GM23248 (cell line): ENCODE data around the gene STAT4. TPM values are rescaled to one million over a fixed set of nuclear protein-coding genes. Genes with fewer than 3 reads are reported as not detected.

Source experiments
- DNase-seq: peaks from one replicate; pipeline ENCODE4 v3.0.0-alpha.2; 2015
- H2AFZ ChIP-seq: fragments of 200-600 bp; sonication (generic); 2 replicates; pipeline ENCODE4 v1.6.1; 2016; ENCODE audit warnings: antibody characterized with exemption
- H3F3A ChIP-seq: fragments of 200-600 bp; sonication (generic); 2 replicates; pipeline ENCODE4 v1.6.1; 2016; ENCODE audit warnings: mild to moderate bottlenecking, antibody characterized with exemption, mixed run types; ENCODE audit not compliant: insufficient read depth
- H3K27ac ChIP-seq: fragments of 200-600 bp; sonication (generic); 2 replicates; pipeline ENCODE4 v1.5.1; 2016; ENCODE audit warnings: mild to moderate bottlenecking
- H3K27me3 ChIP-seq: fragments of 200-600 bp; sonication (generic); replicated peaks from 2 replicates; pipeline ENCODE4 v1.6.1; 2016; ENCODE audit warnings: mild to moderate bottlenecking; ENCODE audit not compliant: insufficient read depth
- H3K36me3 ChIP-seq: fragments of 200-600 bp; sonication (generic); 2 replicates; pipeline ENCODE4 v1.6.1; 2016; ENCODE audit warnings: low read depth, mild to moderate bottlenecking
- H3K4me1 ChIP-seq: fragments of 200-600 bp; sonication (generic); 2 replicates; pipeline ENCODE4 v1.6.1; 2016; ENCODE audit warnings: mild to moderate bottlenecking; ENCODE audit not compliant: insufficient read depth
- H3K4me2 ChIP-seq: fragments of 200-600 bp; sonication (generic); one replicate; pipeline ENCODE4 v1.6.1; 2016; ENCODE audit warnings: mild to moderate bottlenecking; ENCODE audit not compliant: unreplicated experiment
- H3K4me3 ChIP-seq: fragments of 200-600 bp; sonication (generic); 2 replicates; pipeline ENCODE4 v1.5.1; 2016; ENCODE audit warnings: mild to moderate bottlenecking
- H3K79me2 ChIP-seq: fragments of 200-600 bp; sonication (generic); 2 replicates; pipeline ENCODE4 v1.6.1; 2016; ENCODE audit warnings: mild to moderate bottlenecking; ENCODE audit not compliant: insufficient read depth
- H3K9ac ChIP-seq: fragments of 200-600 bp; sonication (generic); 2 replicates; pipeline ENCODE4 v1.6.1; 2016; ENCODE audit warnings: mild to moderate bottlenecking
- H3K9me2 ChIP-seq: fragments of 200-600 bp; sonication (generic); 2 replicates; pipeline ENCODE4 v1.6.1; 2016; ENCODE audit warnings: mixed run types, mild to moderate bottlenecking, moderate library complexity; ENCODE audit not compliant: insufficient read depth
- H3K9me3 ChIP-seq: fragments of 200-600 bp; sonication (generic); one replicate; pipeline ENCODE4 v1.6.1; 2017; ENCODE audit warnings: low read depth
- H4K20me1 ChIP-seq: fragments of 200-600 bp; sonication (generic); 2 replicates; pipeline ENCODE4 v1.6.0; 2016; ENCODE audit not compliant: insufficient read depth
- EZH2 ChIP-seq: fragments of 200-600 bp; sonication (generic); IDR thresholded peaks from 2 replicates; pipeline ENCODE4 v1.6.1; 2018; ENCODE audit warnings: antibody characterized with exemption, mild to moderate bottlenecking; ENCODE audit not compliant: insufficient read depth, poor library complexity, severe bottlenecking
- EZH2phosphoT487 ChIP-seq: fragments of 200-600 bp; sonication (generic); IDR thresholded peaks from 2 replicates; pipeline ENCODE4 v1.6.1; 2018; ENCODE audit warnings: antibody characterized with exemption, moderate library complexity, mild to moderate bottlenecking, low read depth; ENCODE audit not compliant: insufficient read depth
- WGBS, 2 experiments: methylation state at CpG; one replicate each; pipeline ENCODE4 v1.1.6; 2015 to 2017; ENCODE audit warnings: low lambda C conversion rate in 2 of 2, low coverage in 1 of 2; ENCODE audit errors: missing lambda C conversion rate in 2 of 2; 5-methylcytosine and 5-hydroxymethylcytosine counted together
- in situ Hi-C: fragments of 300-500 bp; cut with MboI; formaldehyde crosslinking; loops from 2 replicates; pipeline ENCODE4 v1.15.0; 2020
- polyA plus RNA-seq: library from polyadenylated mRNA; unstranded; fragments of >200 nt; fragmentation: Nextera tagmentation; extraction: Ambion mirVana; gene quantifications from 2 replicates; pipeline ENCODE4 v1.2.1, GENCODE V29; 2016
- total RNA-seq: library from RNA; depleted of rRNA; stranded (reverse); fragments of >200 nt; shearing (Covaris generic); gene quantifications from 2 replicates; pipeline ENCODE4 v1.2.3, GENCODE V29; 2014

STAT4 gene
- total and polyA plus RNA-seq, 2 experiments from 2014 or later: 1.9 to 3.2 TPM

- H3F3A ChIP-seq: peaks cover 13% of the 10 kb centered on the region
- H3K27me3 ChIP-seq: no peaks in the 10 kb centered on the region
- H4K20me1 ChIP-seq: no peaks in the 10 kb centered on the region
- H3K27ac ChIP-seq: peak overlapping the region; percentile 67
- no peak for DNase-seq
- in situ Hi-C loops: no loop called here
- no peaks in the 10 kb centered on the region for H3K79me2 ChIP-seq
- H3K4me3 ChIP-seq: no peak overlapping the region
- H3K9me2 ChIP-seq: no peaks in the 10 kb centered on the region
- WGBS, 2 experiments: 75 to 84% methylated on average over 2 of the region's 2 CpGs
- no peaks in the 10 kb centered on the region for H3K36me3 ChIP-seq
- TF ChIP-seq EZH2phosphoT487: no peak
- no peak for TF ChIP-seq EZH2
- H3K9me3 ChIP-seq: no peaks in the 10 kb centered on the region
- H2AFZ ChIP-seq: no peak overlapping the region; the same call in 1 of the 2 replicates
- H3K9ac ChIP-seq: no peak overlapping the region; the same call in 1 of the 2 replicates
- H3K4me2 ChIP-seq: no peak overlapping the region
- peaks cover 28% of the 10 kb centered on the region for H3K4me1 ChIP-seq
Measured at GRCh38 chr2:191177751-191178736, 27.2 kb upstream of the STAT4 start.

- no peaks in the 10 kb centered on the region for H3K79me2 ChIP-seq
- H2AFZ ChIP-seq: no peak overlapping the region
- 75 to 79% methylated on average over 2 of the region's 2 CpGs for WGBS, 2 experiments
- no peaks in the 10 kb centered on the region for H3K27me3 ChIP-seq
- H3K9me2 ChIP-seq: no peaks in the 10 kb centered on the region
- no peak overlapping the region for H3K27ac ChIP-seq
- no peak overlapping the region for H3K4me2 ChIP-seq
- H3K36me3 ChIP-seq: no peaks in the 10 kb centered on the region
- peaks cover 37% of the 10 kb centered on the region for H3K4me1 ChIP-seq
- H4K20me1 ChIP-seq: no peaks in the 10 kb centered on the region
- H3K9ac ChIP-seq: no peak overlapping the region
- H3K4me3 ChIP-seq: no peak overlapping the region
- no peak for DNase-seq
- TF ChIP-seq EZH2phosphoT487 (no peak), EZH2 (no peak)
- no peaks in the 10 kb centered on the region for H3K9me3 ChIP-seq
- H3F3A ChIP-seq: peaks cover 22% of the 10 kb centered on the region
- in situ Hi-C loops: no loop called here
Measured at GRCh38 chr2:191176801-191177438, 26.1 kb upstream of the STAT4 start.

GRCh38 chr2:191176305-191176704 lies 25.5 kb upstream of the STAT4 start:
- DNase-seq: no peak
- no peak overlapping the region for H3K9ac ChIP-seq
- no peaks in the 10 kb centered on the region for H3K9me2 ChIP-seq
- TF ChIP-seq EZH2phosphoT487: no peak
- TF ChIP-seq EZH2: no peak
- no peaks in the 10 kb centered on the region for H3K79me2 ChIP-seq
- in situ Hi-C loops: no loop called here
- no peaks in the 10 kb centered on the region for H3K36me3 ChIP-seq
- no peaks in the 10 kb centered on the region for H4K20me1 ChIP-seq
- no peak overlapping the region for H3K27ac ChIP-seq
- no peak overlapping the region for H3K4me3 ChIP-seq
- H3K4me1 ChIP-seq: peaks cover 42% of the 10 kb centered on the region
- no peak overlapping the region for H2AFZ ChIP-seq
- H3K27me3 ChIP-seq: no peaks in the 10 kb centered on the region
- 96 to 98% methylated on average over 1 of the region's 1 CpG for WGBS, 2 experiments
- no peak overlapping the region for H3K4me2 ChIP-seq
- H3K9me3 ChIP-seq: no peaks in the 10 kb centered on the region
- peaks cover 27% of the 10 kb centered on the region for H3F3A ChIP-seq

GRCh38 chr2:191174442-191174841 lies 23.6 kb upstream of the STAT4 start:
- in situ Hi-C loops: no loop called here

More at GRCh38 chr2:191174442-191174841, 23.6 kb upstream of the STAT4 start:
- no peaks in the 10 kb centered on the region for H3K9me3 ChIP-seq
- peaks cover 43% of the 10 kb centered on the region for H3F3A ChIP-seq
- no peak overlapping the region for H3K9ac ChIP-seq
- no peaks in the 10 kb centered on the region for H3K36me3 ChIP-seq
- no peaks in the 10 kb centered on the region for H3K79me2 ChIP-seq
- 98 to 100% methylated on average over 3 of the region's 3 CpGs for WGBS, 2 experiments
- no peak overlapping the region for H3K27ac ChIP-seq
- no peak overlapping the region for H3K4me2 ChIP-seq
- no peak overlapping the region for H2AFZ ChIP-seq
- H4K20me1 ChIP-seq: no peaks in the 10 kb centered on the region
- no peak for DNase-seq
- no peaks in the 10 kb centered on the region for H3K9me2 ChIP-seq
- no peaks in the 10 kb centered on the region for H3K27me3 ChIP-seq
- no peak overlapping the region for H3K4me3 ChIP-seq
- peaks cover 51% of the 10 kb centered on the region for H3K4me1 ChIP-seq
- no peak for TF ChIP-seq EZH2phosphoT487
- TF ChIP-seq EZH2: no peak
